CD8-positive, alpha-beta memory T cell (primary cell): ENCODE measurements around the gene TBC1D3E. TPM values are rescaled to one million over a fixed set of nuclear protein-coding genes. Genes with fewer than 3 reads are reported as not detected.
A peak's percentile ranks its signal among the peaks of the same experiment; 100 is the strongest.
"Not testable (repeated sequence)": the region's sequence is repeated elsewhere in the genome, so short reads cannot be mapped to it uniquely, and the experiment has no call there.

Experiments
- CTCF ChIA-PET: fragments of 350-600 bp; sonication (Branson Sonifier 250); formaldehyde crosslinking; loops from one replicate; lab custom pipeline; 2021; ENCODE audit warnings: antibody characterized with exemption; lab: Charles Lee
- POLR2A ChIA-PET: fragments of 350-600 bp; sonication (Branson Sonifier 250); formaldehyde crosslinking; loops from one replicate; lab custom pipeline; 2021; ENCODE audit warnings: antibody characterized with exemption; lab: Charles Lee
- DNase-seq, 5 donors: peaks; one replicate each; pipeline versions ENCODE4 v3.0.0 to v3.0.0-alpha.2; 2020 to 2022; ENCODE audit warnings: mixed read lengths in 1 of 5
- H3K27ac ChIP-seq: one replicate; pipeline ENCODE4 v1.7.0; 2013; ENCODE audit warnings: low read depth, mild to moderate bottlenecking, low read length, moderate library complexity
- H3K27me3 ChIP-seq: 2 replicates; pipeline ENCODE4 v1.7.0; 2013; ENCODE audit warnings: low read length, mild to moderate bottlenecking; ENCODE audit not compliant: insufficient read depth, poor library complexity, severe bottlenecking
- H3K36me3 ChIP-seq: 2 replicates; pipeline ENCODE4 v1.7.0; 2013; ENCODE audit warnings: mild to moderate bottlenecking, low read length, moderate library complexity; ENCODE audit not compliant: insufficient read depth
- H3K4me1 ChIP-seq: 2 replicates; pipeline ENCODE4 v1.7.0; 2013; ENCODE audit warnings: mild to moderate bottlenecking, low read length, moderate library complexity; ENCODE audit not compliant: insufficient read depth
- H3K4me3 ChIP-seq: 2 replicates; pipeline ENCODE4 v1.7.0; 2013; ENCODE audit warnings: mild to moderate bottlenecking, low read length
- H3K9me3 ChIP-seq: 2 replicates; pipeline ENCODE4 v1.7.0; 2013; ENCODE audit warnings: mild to moderate bottlenecking, low read length
- H3K27ac Mint-ChIP-seq, 8 donors: one replicate each; pipeline ENCODE4 v1.8.0; 2020 to 2021; ENCODE audit warnings: mixed read lengths in 8 of 8, mild to moderate bottlenecking in 6 of 8, inconsistent platforms in 3 of 8, moderate library complexity in 3 of 8
- H3K27me3 Mint-ChIP-seq, 2 donors: one replicate each; pipeline ENCODE4 v1.8.0; 2020 to 2021; ENCODE audit warnings: mixed read lengths in 2 of 2, mild to moderate bottlenecking in 1 of 2, moderate library complexity in 1 of 2
- H3K36me3 Mint-ChIP-seq, 3 donors: one replicate each; pipeline ENCODE4 v1.8.0; 2020 to 2021; ENCODE audit warnings: mixed read lengths in 3 of 3, inconsistent platforms in 1 of 3, mild to moderate bottlenecking in 1 of 3
- H3K4me1 Mint-ChIP-seq, 3 donors: one replicate each; pipeline ENCODE4 v1.8.0; 2020 to 2021; ENCODE audit warnings: mixed read lengths in 3 of 3, inconsistent platforms in 1 of 3, mild to moderate bottlenecking in 1 of 3
- H3K4me3 Mint-ChIP-seq, 7 donors: one replicate each; pipeline ENCODE4 v1.8.0; 2020 to 2021; ENCODE audit warnings: mixed read lengths in 7 of 7, mild to moderate bottlenecking in 6 of 7, moderate library complexity in 4 of 7, inconsistent platforms in 2 of 7
- H3K9me3 Mint-ChIP-seq, 5 donors: one replicate each; pipeline ENCODE4 v1.8.0; 2020 to 2022; ENCODE audit warnings: mixed read lengths in 5 of 5, mild to moderate bottlenecking in 3 of 5, moderate library complexity in 2 of 5, inconsistent platforms in 1 of 5
- polyA plus RNA-seq: library from polyadenylated mRNA; unstranded; fragments of 300-500 nt; fragmentation: Illumina TruSeq; gene quantifications from one replicate; pipeline ENCODE4 v1.2.3, GENCODE V29; 2021
- total RNA-seq, 2 experiments: library from RNA; stranded (reverse); gene quantifications; one replicate each; pipeline ENCODE4 v1.2.3, GENCODE V29; 2021

TBC1D3E gene
- under 1 TPM in 1 of 2 experiments, not detected in 1; 0.24 TPM for total RNA-seq
- not detected for polyA plus RNA-seq

DNA sequence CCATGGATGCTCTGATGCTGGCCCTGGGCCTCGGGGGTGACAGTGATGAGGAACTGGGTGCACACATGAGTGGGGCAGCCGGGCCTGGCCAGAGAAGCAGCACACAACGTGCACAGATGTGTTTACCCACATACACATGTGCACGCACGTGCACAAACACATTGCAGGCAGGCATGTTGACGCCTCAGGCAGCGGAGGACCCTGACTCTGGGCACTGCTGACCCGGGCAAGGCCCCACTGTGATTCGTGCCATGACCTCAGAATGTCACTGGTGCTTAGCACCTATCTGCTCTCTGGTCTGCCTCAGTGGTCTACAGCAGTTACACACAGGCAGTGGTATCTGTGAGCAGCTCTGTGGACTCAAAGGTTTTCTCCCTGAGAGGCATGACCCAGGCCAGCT, at the start of gene TBC1D3E:
TSS of gene TBC1D3E (plus strand) at position 301 of the 400 bp plus-strand sequence. CDS start 1,545 bp downstream, outside the sequence.
- H3K36me3 Mint-ChIP-seq, H3K4me1 Mint-ChIP-seq, H3K36me3 ChIP-seq, CTCF ChIA-PET, H3K4me3 ChIP-seq, POLR2A ChIA-PET, H3K9me3 ChIP-seq, H3K4me1 ChIP-seq, H3K9me3 Mint-ChIP-seq, DNase-seq, H3K27ac ChIP-seq, H3K4me3 Mint-ChIP-seq, H3K27me3 ChIP-seq, H3K27me3 Mint-ChIP-seq, H3K27ac Mint-ChIP-seq: not testable (repeated sequence)

DNA sequence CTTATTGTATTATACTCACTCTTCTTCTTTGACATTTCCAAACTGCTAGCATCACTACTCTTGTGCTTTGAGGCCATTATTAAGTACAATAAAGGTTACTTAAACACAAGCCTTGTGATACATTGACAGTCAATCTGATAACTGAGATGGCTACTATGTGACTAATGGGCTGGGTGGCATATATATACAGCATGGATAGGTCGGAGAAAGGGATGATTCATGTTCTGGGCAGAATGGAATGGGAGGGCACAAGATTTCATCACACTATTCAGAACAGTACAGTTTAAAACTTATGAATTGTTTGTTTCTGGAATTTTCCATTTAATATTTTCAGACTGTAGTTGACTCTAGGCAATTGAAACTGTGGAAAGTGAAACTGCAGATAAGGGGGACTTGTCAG, 40.4 kb upstream of the TBC1D3E start:
- H3K4me3 Mint-ChIP-seq, H3K4me1 Mint-ChIP-seq, H3K36me3 ChIP-seq, H3K4me1 ChIP-seq, H3K27me3 Mint-ChIP-seq, H3K9me3 ChIP-seq, DNase-seq, H3K27me3 ChIP-seq, H3K27ac Mint-ChIP-seq, H3K27ac ChIP-seq, H3K9me3 Mint-ChIP-seq, H3K4me3 ChIP-seq, POLR2A ChIA-PET, H3K36me3 Mint-ChIP-seq, CTCF ChIA-PET: not testable (repeated sequence)

DNA sequence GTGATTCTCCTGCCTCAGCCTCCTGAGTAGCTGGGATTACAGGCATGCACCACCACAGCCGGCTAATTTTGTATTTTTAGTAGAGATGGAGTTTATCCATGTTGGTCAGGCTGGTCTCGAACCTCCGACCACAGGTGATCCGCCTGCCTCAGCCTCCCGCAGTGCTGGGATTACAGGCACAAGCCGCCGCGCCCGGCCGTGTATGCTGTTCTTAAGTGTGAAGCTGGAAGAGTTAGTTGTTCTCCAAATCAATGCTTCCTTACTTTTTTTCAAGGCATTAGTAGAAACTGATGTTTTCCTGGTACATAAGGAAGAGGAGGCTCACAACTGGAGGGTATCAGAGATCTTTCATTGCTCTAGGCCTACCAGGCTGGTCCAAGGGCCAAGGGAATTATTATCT, 39.6 kb upstream of the TBC1D3E start:
- H3K27me3 ChIP-seq, H3K27me3 Mint-ChIP-seq, H3K4me1 ChIP-seq, POLR2A ChIA-PET, H3K27ac ChIP-seq, H3K9me3 Mint-ChIP-seq, CTCF ChIA-PET, H3K4me3 ChIP-seq, H3K9me3 ChIP-seq, H3K36me3 Mint-ChIP-seq, H3K4me3 Mint-ChIP-seq, DNase-seq, H3K27ac Mint-ChIP-seq, H3K36me3 ChIP-seq, H3K4me1 Mint-ChIP-seq: not testable (repeated sequence)

DNA sequence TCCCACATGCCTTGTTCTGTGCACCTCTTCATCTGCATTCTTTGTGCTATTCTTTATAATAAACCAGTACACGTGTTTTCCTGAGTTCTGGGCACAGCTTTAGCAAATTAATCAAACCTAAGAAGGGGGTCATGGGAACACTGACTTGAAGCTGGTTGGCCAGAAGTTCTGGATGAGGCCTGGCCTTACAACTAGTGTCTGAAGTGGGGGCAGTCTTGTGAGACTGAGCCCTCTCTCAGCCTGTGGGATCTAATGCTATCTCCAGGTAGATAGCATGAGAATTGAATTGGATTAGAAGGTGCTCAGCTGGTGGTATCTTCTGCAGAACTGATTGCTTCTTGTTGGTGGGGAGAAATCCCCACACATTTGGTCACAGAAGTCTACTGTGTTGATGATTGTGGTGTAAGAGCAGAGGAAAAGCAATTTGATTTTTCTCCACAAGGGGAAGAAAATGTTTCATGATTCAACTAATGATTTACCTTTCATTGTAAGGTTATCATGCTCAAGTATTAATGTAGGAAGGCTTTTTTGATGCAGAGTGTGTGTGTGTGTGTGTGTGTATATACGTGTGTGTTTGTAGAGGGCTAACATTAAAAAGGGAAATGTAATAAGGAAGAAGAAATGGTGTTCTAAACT, 33.6 kb upstream of the TBC1D3E start:
- H3K9me3 ChIP-seq, H3K4me3 ChIP-seq, H3K4me3 Mint-ChIP-seq, H3K27me3 Mint-ChIP-seq, H3K27ac Mint-ChIP-seq, H3K36me3 ChIP-seq, DNase-seq, POLR2A ChIA-PET, H3K36me3 Mint-ChIP-seq, CTCF ChIA-PET, H3K9me3 Mint-ChIP-seq, H3K27ac ChIP-seq, H3K4me1 ChIP-seq, H3K27me3 ChIP-seq, H3K4me1 Mint-ChIP-seq: not testable (repeated sequence)

DNA sequence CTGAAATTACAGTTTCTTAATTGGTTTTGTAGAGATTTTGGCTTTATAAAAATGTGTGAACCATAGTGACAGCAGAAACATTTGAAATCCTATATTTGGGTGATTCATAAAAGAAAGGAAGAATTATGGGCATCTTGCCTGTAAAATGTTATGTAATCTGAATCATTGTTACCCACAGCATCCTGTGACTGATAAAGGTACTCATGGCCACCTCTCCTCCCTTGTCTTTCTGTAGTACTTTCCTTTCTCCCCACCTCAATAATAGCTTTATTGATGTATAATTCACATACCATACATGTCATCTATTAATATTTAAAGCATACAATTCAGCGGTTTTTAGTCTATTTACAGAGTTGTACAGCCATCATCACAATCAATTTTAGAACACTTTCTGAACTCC, 28.5 kb upstream of the TBC1D3E start:
- H3K27me3 Mint-ChIP-seq, H3K27ac ChIP-seq, H3K27me3 ChIP-seq, POLR2A ChIA-PET, CTCF ChIA-PET, H3K4me3 ChIP-seq, H3K36me3 ChIP-seq, H3K27ac Mint-ChIP-seq, H3K36me3 Mint-ChIP-seq, H3K4me1 ChIP-seq, DNase-seq, H3K4me1 Mint-ChIP-seq, H3K4me3 Mint-ChIP-seq, H3K9me3 ChIP-seq, H3K9me3 Mint-ChIP-seq: not testable (repeated sequence)

DNA sequence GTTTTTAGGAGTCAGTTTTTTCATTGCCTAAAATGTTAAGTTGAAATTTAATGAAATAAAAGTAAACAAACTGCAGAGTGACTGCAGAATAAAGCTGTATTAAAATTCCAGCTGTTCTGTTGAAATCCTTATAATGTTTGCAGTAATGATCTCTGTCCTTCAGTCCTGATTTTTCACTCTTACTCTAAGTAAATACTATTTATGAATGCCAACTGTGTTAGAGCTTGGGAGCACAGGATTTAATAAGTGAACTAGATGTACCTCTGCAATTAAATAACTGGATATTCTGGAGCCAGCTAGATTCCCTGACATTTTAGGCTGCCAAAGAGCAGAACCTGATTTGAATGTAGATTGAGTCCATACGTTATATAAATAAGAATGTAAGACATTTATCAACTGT, 7.9 kb upstream of the TBC1D3E start:
- H3K36me3 ChIP-seq, H3K4me3 ChIP-seq, H3K27me3 Mint-ChIP-seq, CTCF ChIA-PET, H3K36me3 Mint-ChIP-seq, H3K4me1 ChIP-seq, H3K9me3 ChIP-seq, H3K27me3 ChIP-seq, POLR2A ChIA-PET, DNase-seq, H3K4me1 Mint-ChIP-seq, H3K9me3 Mint-ChIP-seq, H3K4me3 Mint-ChIP-seq, H3K27ac Mint-ChIP-seq, H3K27ac ChIP-seq: not testable (repeated sequence)

DNA sequence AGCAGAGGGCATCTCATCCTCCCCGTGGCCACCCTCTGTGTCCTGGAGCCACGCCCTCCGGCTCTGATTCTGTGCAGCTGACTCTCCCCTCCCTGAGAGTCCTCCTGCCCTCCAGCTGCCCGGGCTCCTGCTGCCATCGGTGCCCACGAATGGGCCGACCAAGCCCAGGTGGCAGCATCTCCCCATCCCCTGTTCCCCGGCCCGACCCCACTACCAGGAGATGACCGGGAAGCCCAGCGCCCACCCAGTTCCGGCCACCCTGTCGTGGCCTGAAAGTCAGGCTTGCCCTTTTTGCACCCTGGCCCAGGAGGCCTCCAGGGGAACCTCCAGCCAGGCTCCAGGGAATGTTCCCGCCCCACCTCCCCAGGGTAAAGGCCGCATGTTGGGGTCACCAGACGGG, 7.1 kb downstream of the TBC1D3E start:
- H3K4me1 ChIP-seq, CTCF ChIA-PET, H3K36me3 ChIP-seq, H3K4me3 Mint-ChIP-seq, H3K27ac Mint-ChIP-seq, H3K9me3 ChIP-seq, POLR2A ChIA-PET, H3K27me3 Mint-ChIP-seq, H3K9me3 Mint-ChIP-seq, H3K4me1 Mint-ChIP-seq, H3K27me3 ChIP-seq, H3K27ac ChIP-seq, H3K4me3 ChIP-seq, H3K36me3 Mint-ChIP-seq: not testable (repeated sequence)
- peak in 1 of 5 donors; percentile 1 for DNase-seq
